Measurements from ENCODE around the gene ADNP.

DNA sequence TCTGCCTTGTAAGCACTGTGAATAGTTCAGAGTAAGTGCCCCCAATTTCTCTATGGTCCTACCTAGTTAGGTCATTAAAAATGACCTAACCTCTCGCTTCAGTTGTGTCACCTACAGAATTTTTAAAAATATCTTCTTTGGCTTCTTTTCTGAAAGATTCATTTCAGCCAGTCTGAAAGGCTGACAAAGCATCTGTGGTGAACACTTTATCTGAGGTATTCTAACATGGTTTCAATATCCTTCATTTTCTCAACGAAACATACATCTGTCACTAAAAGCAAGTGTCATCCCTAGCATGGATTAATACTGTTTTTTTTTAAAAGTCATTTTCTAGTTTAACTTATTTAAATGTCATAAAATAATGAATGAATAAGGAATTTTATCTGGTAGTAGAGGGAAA lies 22.0 kb upstream of the ADNP start:
- TF ChIP-seq, protein P1, sequence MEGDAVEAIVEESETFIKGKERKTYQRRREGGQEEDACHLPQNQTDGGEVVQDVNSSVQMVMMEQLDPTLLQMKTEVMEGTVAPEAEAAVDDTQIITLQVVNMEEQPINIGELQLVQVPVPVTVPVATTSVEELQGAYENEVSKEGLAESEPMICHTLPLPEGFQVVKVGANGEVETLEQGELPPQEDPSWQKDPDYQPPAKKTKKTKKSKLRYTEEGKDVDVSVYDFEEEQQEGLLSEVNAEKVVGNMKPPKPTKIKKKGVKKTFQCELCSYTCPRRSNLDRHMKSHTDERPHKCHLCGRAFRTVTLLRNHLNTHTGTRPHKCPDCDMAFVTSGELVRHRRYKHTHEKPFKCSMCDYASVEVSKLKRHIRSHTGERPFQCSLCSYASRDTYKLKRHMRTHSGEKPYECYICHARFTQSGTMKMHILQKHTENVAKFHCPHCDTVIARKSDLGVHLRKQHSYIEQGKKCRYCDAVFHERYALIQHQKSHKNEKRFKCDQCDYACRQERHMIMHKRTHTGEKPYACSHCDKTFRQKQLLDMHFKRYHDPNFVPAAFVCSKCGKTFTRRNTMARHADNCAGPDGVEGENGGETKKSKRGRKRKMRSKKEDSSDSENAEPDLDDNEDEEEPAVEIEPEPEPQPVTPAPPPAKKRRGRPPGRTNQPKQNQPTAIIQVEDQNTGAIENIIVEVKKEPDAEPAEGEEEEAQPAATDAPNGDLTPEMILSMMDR (conservative IDR thresholded peaks at IDR 0.05; ENCODE audit: low read depth in 2 of 2), result no peak
- TF ChIP-seq EZH2 (IDR thresholded peaks at IDR 0.05; ENCODE audit: low read depth, unreplicated experiment) (no peak), POLR2AphosphoS5 (IDR thresholded peaks at IDR 0.05; ENCODE audit: low read depth) (no peak), EZH2phosphoT487 (IDR thresholded peaks at IDR 0.05; ENCODE audit: unreplicated experiment) (no peak), CREB1 (CRISPR knock-in tag; IDR thresholded peaks at IDR 0.05; ENCODE audit: low read depth) (no peak), JUNB (IDR thresholded peaks at IDR 0.05; ENCODE audit: unreplicated experiment) (no peak), NANOG (IDR thresholded peaks at IDR 0.05; ENCODE audit: borderline replicate concordance) (no peak)
- TF ChIP-seq, protein P2, sequence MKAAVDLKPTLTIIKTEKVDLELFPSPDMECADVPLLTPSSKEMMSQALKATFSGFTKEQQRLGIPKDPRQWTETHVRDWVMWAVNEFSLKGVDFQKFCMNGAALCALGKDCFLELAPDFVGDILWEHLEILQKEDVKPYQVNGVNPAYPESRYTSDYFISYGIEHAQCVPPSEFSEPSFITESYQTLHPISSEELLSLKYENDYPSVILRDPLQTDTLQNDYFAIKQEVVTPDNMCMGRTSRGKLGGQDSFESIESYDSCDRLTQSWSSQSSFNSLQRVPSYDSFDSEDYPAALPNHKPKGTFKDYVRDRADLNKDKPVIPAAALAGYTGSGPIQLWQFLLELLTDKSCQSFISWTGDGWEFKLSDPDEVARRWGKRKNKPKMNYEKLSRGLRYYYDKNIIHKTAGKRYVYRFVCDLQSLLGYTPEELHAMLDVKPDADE (IDR thresholded peaks at IDR 0.05), result no peak
- TF ChIP-seq, protein P3, sequence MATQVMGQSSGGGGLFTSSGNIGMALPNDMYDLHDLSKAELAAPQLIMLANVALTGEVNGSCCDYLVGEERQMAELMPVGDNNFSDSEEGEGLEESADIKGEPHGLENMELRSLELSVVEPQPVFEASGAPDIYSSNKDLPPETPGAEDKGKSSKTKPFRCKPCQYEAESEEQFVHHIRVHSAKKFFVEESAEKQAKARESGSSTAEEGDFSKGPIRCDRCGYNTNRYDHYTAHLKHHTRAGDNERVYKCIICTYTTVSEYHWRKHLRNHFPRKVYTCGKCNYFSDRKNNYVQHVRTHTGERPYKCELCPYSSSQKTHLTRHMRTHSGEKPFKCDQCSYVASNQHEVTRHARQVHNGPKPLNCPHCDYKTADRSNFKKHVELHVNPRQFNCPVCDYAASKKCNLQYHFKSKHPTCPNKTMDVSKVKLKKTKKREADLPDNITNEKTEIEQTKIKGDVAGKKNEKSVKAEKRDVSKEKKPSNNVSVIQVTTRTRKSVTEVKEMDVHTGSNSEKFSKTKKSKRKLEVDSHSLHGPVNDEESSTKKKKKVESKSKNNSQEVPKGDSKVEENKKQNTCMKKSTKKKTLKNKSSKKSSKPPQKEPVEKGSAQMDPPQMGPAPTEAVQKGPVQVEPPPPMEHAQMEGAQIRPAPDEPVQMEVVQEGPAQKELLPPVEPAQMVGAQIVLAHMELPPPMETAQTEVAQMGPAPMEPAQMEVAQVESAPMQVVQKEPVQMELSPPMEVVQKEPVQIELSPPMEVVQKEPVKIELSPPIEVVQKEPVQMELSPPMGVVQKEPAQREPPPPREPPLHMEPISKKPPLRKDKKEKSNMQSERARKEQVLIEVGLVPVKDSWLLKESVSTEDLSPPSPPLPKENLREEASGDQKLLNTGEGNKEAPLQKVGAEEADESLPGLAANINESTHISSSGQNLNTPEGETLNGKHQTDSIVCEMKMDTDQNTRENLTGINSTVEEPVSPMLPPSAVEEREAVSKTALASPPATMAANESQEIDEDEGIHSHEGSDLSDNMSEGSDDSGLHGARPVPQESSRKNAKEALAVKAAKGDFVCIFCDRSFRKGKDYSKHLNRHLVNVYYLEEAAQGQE (IDR thresholded peaks at IDR 0.05; ENCODE audit: unreplicated experiment), result no peak
